G401 (cell line): Measurements from ENCODE around the gene CHTF18. TPM values are rescaled to one million over a fixed set of nuclear protein-coding genes. Genes with fewer than 3 reads are reported as not detected.
"Not testable (repeated sequence)": the region's sequence is repeated elsewhere in the genome, so short reads cannot be mapped to it uniquely, and the experiment has no call there.

ENCODE experiments used
- DNase-seq: peaks from one replicate; pipeline ENCODE4 v3.0.0-alpha.2; 2015; ENCODE audit warnings: low spot score
- in situ Hi-C: cut with HindIII; loops from 2 replicates; pipeline ENCODE4 v1.10.0; 2016; ENCODE audit warnings: low sequenced_read_pairs, mixed read lengths
- total RNA-seq: library from RNA; depleted of rRNA; stranded (reverse); fragments of >200 nt; shearing (Covaris generic); gene quantifications from 2 replicates; pipeline ENCODE4 v1.2.3, GENCODE V29; 2014; rRNA removed

Gene CHTF18
- total RNA-seq, 1 experiment from 2014 or later: 61.4 TPM

GRCh38 chr16:836221-836620 lies 47.8 kb downstream of the CHTF18 start:
- DNase-seq: no peak
- in situ Hi-C loops: no loop called here

GRCh38 chr16:836822-837221 lies 48.4 kb downstream of the CHTF18 start:
- in situ Hi-C loops, DNase-seq: not testable (repeated sequence)

- DNase-seq: no peak
- in situ Hi-C loops: no loop called here
These were observed 50.3 kb downstream of the CHTF18 start for GRCh38 chr16:838741-839140.

GRCh38 chr16:839643-840408 lies 51.4 kb downstream of the CHTF18 start:
- in situ Hi-C loops: no loop called here
- DNase-seq: no peak

- no peak for DNase-seq
- in situ Hi-C loops: no loop called here
These were observed 52.4 kb downstream of the CHTF18 start for GRCh38 chr16:840561-841454.

GRCh38 chr16:841455-842060 lies 53.1 kb downstream of the CHTF18 start:
- DNase-seq: no peak
- in situ Hi-C loops: no loop called here

GRCh38 chr16:842061-842476 lies 53.6 kb downstream of the CHTF18 start:
- in situ Hi-C loops: no loop called here
- DNase-seq: no peak

- in situ Hi-C loops: no loop called here
- DNase-seq: no peak
These were observed 54.5 kb downstream of the CHTF18 start for GRCh38 chr16:842711-843560.

GRCh38 chr16:843771-844170 lies 55.4 kb downstream of the CHTF18 start:
- no peak for DNase-seq
- in situ Hi-C loops: no loop called here

GRCh38 chr16:844638-845350 lies 56.4 kb downstream of the CHTF18 start:
- no peak for DNase-seq
- in situ Hi-C loops: no loop called here

- in situ Hi-C loops: no loop called here
- DNase-seq: no peak
These were observed 56.9 kb downstream of the CHTF18 start for GRCh38 chr16:845351-845745.

- no peak for DNase-seq
- in situ Hi-C loops: no loop called here
These were observed 58.7 kb downstream of the CHTF18 start for GRCh38 chr16:847151-847550.

Other genes with a start within 250 kb of the CHTF18 start
- 0.41 and 2.3 TPM in 2 replicates for gene PRR35, start 228.2 kb upstream of the CHTF18 start, total RNA-seq
- 2.7 and 4.1 TPM in 2 replicates for gene NHLRC4, start 221.6 kb upstream of the CHTF18 start, total RNA-seq
- 38.8 and 54.4 TPM in 2 replicates for gene PIGQ, start 218.7 kb upstream of the CHTF18 start, total RNA-seq
- gene RAB40C, start 198.6 kb upstream of the CHTF18 start, total RNA-seq: 28.6 and 32.2 TPM in 2 replicates
- 44.6 and 64.4 TPM in 2 replicates for gene WFIKKN1, start 157.6 kb upstream of the CHTF18 start, total RNA-seq
- 119 and 161 TPM in 2 replicates for gene METTL26, start 152.3 kb upstream of the CHTF18 start, total RNA-seq
- gene MCRIP2, start 146.8 kb upstream of the CHTF18 start, total RNA-seq: 65.4 and 108 TPM in 2 replicates
- 25.0 and 39.8 TPM in 2 replicates for gene WDR90, start 139.3 kb upstream of the CHTF18 start, total RNA-seq
- gene RHOT2, start 120.5 kb upstream of the CHTF18 start, total RNA-seq: 83.4 and 104 TPM in 2 replicates
- gene RHBDL1, start 112.9 kb upstream of the CHTF18 start, total RNA-seq: 1.1 and 1.5 TPM in 2 replicates
- 145 and 207 TPM in 2 replicates for gene STUB1, start 108.2 kb upstream of the CHTF18 start, total RNA-seq
- 3.8 and 4.0 TPM in 2 replicates for gene JMJD8, start 104.3 kb upstream of the CHTF18 start, total RNA-seq
- gene WDR24, start 98.2 kb upstream of the CHTF18 start, total RNA-seq: 6.2 and 7.9 TPM in 2 replicates
- 14.6 and 19.4 TPM in 2 replicates for gene FBXL16, start 82.8 kb upstream of the CHTF18 start, total RNA-seq
- gene METRN, start 73.5 kb upstream of the CHTF18 start, total RNA-seq: 428 and 493 TPM in 2 replicates
- 45.5 and 47.6 TPM in 2 replicates for gene ANTKMT, start 67.5 kb upstream of the CHTF18 start, total RNA-seq
- gene CCDC78, start 62.2 kb upstream of the CHTF18 start, total RNA-seq: 20.0 and 26.4 TPM in 2 replicates
- 42.3 and 43.1 TPM in 2 replicates for gene HAGHL, start 61.5 kb upstream of the CHTF18 start, total RNA-seq
- 29.6 and 49.4 TPM in 2 replicates for gene CIAO3, start 47.6 kb upstream of the CHTF18 start, total RNA-seq
- gene MSLN, start 27.9 kb upstream of the CHTF18 start, total RNA-seq: 0.14 and 1.8 TPM in 2 replicates
- gene RPUSD1, start 239 bp upstream of the CHTF18 start, total RNA-seq: 69.3 and 95.5 TPM in 2 replicates
- gene GNG13, start 12.1 kb downstream of the CHTF18 start, total RNA-seq: 0.17 TPM in 1 of 2 replicates, not detected in the other
- 25.9 and 34.1 TPM in 2 replicates for gene LMF1, start 182.4 kb downstream of the CHTF18 start, total RNA-seq
- 72.7 and 82.6 TPM in 2 replicates for gene SOX8, start 193.2 kb downstream of the CHTF18 start, total RNA-seq